ENCODE measurements around the gene ZNF574. TPM values are rescaled to one million over a fixed set of nuclear protein-coding genes. Genes with fewer than 3 reads are reported as not detected.

The ZNF574 gene
- total and polyA plus RNA-seq, 2 of the 8 experiments (the other 6 are each of a cell fraction or from before 2014, with no cell fraction given) = 27.0 to 38.8 TPM

- Histone ChIP-seq H3K79me2 (ENCODE audit: control insufficient read depth in 1 of 2, insufficient read depth in 2 of 2, low read length in 2 of 2) (no peaks in the 10 kb centered on the region), H3K23ac (ENCODE audit: insufficient read length) (no peak overlapping the region), H3K36me3 (ENCODE audit: control insufficient read depth in 2 of 4, insufficient read depth in 4 of 4, low read length in 3 of 4) (no peaks in the 10 kb centered on the region), H2AFZ (ENCODE audit: low read length) (no peak overlapping the region), H2BK120ac (replicated peaks; ENCODE audit: low read depth, low read length) (no peak overlapping the region), H3K23me2 (ENCODE audit: low read depth, low read length) (peaks cover 2% of the 10 kb centered on the region; the same call in 1 of the 2 replicates), H3K9me3 (ENCODE audit: insufficient read depth in 2 of 2, low read depth in 1 of 2, low read length in 1 of 2) (no peaks in the 10 kb centered on the region), H3K4me3 (ENCODE audit: extremely low read depth in 1 of 4, insufficient read depth in 2 of 4, low read depth in 3 of 4, low read length in 4 of 4) (no peak overlapping the region), H3K4me1 (replicated peaks in 1 of 4; ENCODE audit: control insufficient read depth in 3 of 4, insufficient read depth in 4 of 4, low read length in 3 of 4) (peaks cover 0 to 18% (median 4%) of the 10 kb centered on the region in 4 experiments; a peak in 6 of 7 replicates), H3K18ac (ENCODE audit: extremely low read depth, low read length) (no peak overlapping the region), H3K27me3 (replicated peaks in 1 of 4; ENCODE audit: control insufficient read depth in 3 of 4, extremely low read depth in 1 of 4, insufficient read depth in 3 of 4, low read length in 3 of 4) (peaks cover 0 to 5% (median 2%) of the 10 kb centered on the region in 4 experiments; a peak in 2 of 7 replicates), H4K5ac (ENCODE audit: insufficient read length, low read depth, low read length) (no peak overlapping the region), H4K91ac (replicated peaks; ENCODE audit: insufficient read length, low read length) (no peak overlapping the region), H2BK12ac (ENCODE audit: low read depth, low read length) (no peak overlapping the region), H2BK5ac (ENCODE audit: low read depth, low read length) (no peak overlapping the region), H2AK5ac (ENCODE audit: low read depth, low read length) (no peak overlapping the region), H3K4ac (replicated peaks; ENCODE audit: insufficient read length, low read depth, low read length) (no peak overlapping the region), H4K8ac (ENCODE audit: extremely low read depth, insufficient read depth, low read length) (no peak overlapping the region), H3K56ac (replicated peaks; ENCODE audit: insufficient read length, low read depth, low read length) (no peak overlapping the region), H2BK20ac (ENCODE audit: low read length) (no peak overlapping the region), H3K14ac (ENCODE audit: insufficient read length) (no peak overlapping the region), H3K79me1 (ENCODE audit: low read depth, low read length) (no peaks in the 10 kb centered on the region), H3K27ac (ENCODE audit: low read depth, low read length) (no peak overlapping the region), H3K4me2 (ENCODE audit: insufficient read depth in 1 of 2, low read depth in 2 of 2, low read length in 2 of 2) (no peak overlapping the region), H2BK15ac (ENCODE audit: low read length) (no peak overlapping the region), H3K9ac (replicated peaks in 1 of 4; ENCODE audit: extremely low read depth in 1 of 4, low read depth in 3 of 4, low read length in 3 of 4) (no peak overlapping the region), H4K20me1 (replicated peaks in 1 of 2; ENCODE audit: control insufficient read depth in 1 of 2, insufficient read depth in 2 of 2, low read length in 2 of 2) (peaks cover 0 to 1% of the 10 kb centered on the region in 2 experiments)
- DNase-seq (ENCODE audit: low read depth in 1 of 2, low spot score in 2 of 2) (peak in 1 of 2 experiments; percentile 78), FAIRE-seq (no peak)
- POLR2A ChIA-PET (ENCODE audit: partially characterized antibody) = interaction anchor here (0.8 to 1.6 kb wide), 3 partner anchors 21 to 60 kb away, joined by 3 to 4 read pairs (median 3); no protein-coding TSS in a partner anchor
- WGBS, 2 experiments (ENCODE audit: extremely low coverage in 1 of 2, insufficient coverage in 1 of 2, insufficient read length in 1 of 2, insufficient replicate concordance in 2 of 2, low coverage in 1 of 2, low lambda C conversion rate in 2 of 2, missing lambda C conversion rate in 1 of 2) = 53% methylated on average over 5 of the region's 5 CpGs; no CpG with 5 or more reads in 1 of the 2 experiments
- CTCF ChIA-PET (ENCODE audit: partially characterized antibody) = interaction anchor here (0.6 to 1.9 kb wide), 11 partner anchors 10 to 417 kb away, joined by 3 to 6 read pairs (median 3); partner anchors contain the start of gene ZNF574
- TF ChIP-seq JUND (IDR thresholded peaks at IDR 0.05; ENCODE audit: low read length) = no peak
- no peak for TF ChIP-seq CBX5 (IDR thresholded peaks at IDR 0.05; ENCODE audit: low read depth, low read length)
- no peak for TF ChIP-seq TAF1 (IDR thresholded peaks at IDR 0.05; ENCODE audit: low read depth, low read length)
- no peak for TF ChIP-seq CHD2 (IDR thresholded peaks at IDR 0.05; ENCODE audit: low read length)
- TF ChIP-seq, protein P1, sequence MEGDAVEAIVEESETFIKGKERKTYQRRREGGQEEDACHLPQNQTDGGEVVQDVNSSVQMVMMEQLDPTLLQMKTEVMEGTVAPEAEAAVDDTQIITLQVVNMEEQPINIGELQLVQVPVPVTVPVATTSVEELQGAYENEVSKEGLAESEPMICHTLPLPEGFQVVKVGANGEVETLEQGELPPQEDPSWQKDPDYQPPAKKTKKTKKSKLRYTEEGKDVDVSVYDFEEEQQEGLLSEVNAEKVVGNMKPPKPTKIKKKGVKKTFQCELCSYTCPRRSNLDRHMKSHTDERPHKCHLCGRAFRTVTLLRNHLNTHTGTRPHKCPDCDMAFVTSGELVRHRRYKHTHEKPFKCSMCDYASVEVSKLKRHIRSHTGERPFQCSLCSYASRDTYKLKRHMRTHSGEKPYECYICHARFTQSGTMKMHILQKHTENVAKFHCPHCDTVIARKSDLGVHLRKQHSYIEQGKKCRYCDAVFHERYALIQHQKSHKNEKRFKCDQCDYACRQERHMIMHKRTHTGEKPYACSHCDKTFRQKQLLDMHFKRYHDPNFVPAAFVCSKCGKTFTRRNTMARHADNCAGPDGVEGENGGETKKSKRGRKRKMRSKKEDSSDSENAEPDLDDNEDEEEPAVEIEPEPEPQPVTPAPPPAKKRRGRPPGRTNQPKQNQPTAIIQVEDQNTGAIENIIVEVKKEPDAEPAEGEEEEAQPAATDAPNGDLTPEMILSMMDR (IDR thresholded peaks at IDR 0.05; ENCODE audit: control extremely low read depth in 1 of 3, insufficient read depth in 1 of 3, low read depth in 1 of 3, low read length in 3 of 3) = peak; percentile 71 to 77 (median 77)
- TF ChIP-seq NANOG (IDR thresholded peaks at IDR 0.05; ENCODE audit: insufficient read depth, low read depth, low read length, poor library complexity, severe bottlenecking) = no peak
- TF ChIP-seq TAF7 (optimal IDR thresholded peaks at IDR 0.05; ENCODE audit: borderline replicate concordance, low read depth, low read length) = no peak
- TF ChIP-seq HDAC2 (IDR thresholded peaks at IDR 0.05; ENCODE audit: borderline replicate concordance in 1 of 2, low read depth in 2 of 2, low read length in 2 of 2) = 0 out of 4 replicates have a peak, but pooled peaks of 1 of the 2 experiments have one; percentile 4
- no peak for TF ChIP-seq KDM4A (IDR thresholded peaks at IDR 0.05; ENCODE audit: low read depth, low read length, severe bottlenecking)
- TF ChIP-seq NRF1 (IDR thresholded peaks at IDR 0.05; ENCODE audit: low read depth, low read length) = no peak
- TF ChIP-seq YY1 (IDR thresholded peaks at IDR 0.05; ENCODE audit: low read depth, low read length) = peak; percentile 74
Measured at GRCh38 chr19:42092350-42092749, 16.4 kb downstream of the ZNF574 start.
